ENCODE results near the gene SLCO3A1.

SLCO3A1 gene

GRCh38 chr15:91936182-91936775 lies 82.8 kb downstream of the SLCO3A1 start:
- H3K4me3 ChIP-seq (replicated peaks; ENCODE audit: low read depth, low read length) = no peak overlapping the region
- TF ChIP-seq CTCF (IDR thresholded peaks at IDR 0.05; ENCODE audit: low read depth, low read length, missing control alignments) = no peak
- no peak for DNase-seq (ENCODE audit: extremely low read depth, low read depth)

GRCh38 chr15:91936927-91937326 lies 83.4 kb downstream of the SLCO3A1 start:
- DNase-seq (ENCODE audit: extremely low read depth, low read depth) = no peak
- no peak overlapping the region for H3K4me3 ChIP-seq (replicated peaks; ENCODE audit: low read depth, low read length)
- TF ChIP-seq CTCF (IDR thresholded peaks at IDR 0.05; ENCODE audit: low read depth, low read length, missing control alignments) = no peak

- TF ChIP-seq CTCF (IDR thresholded peaks at IDR 0.05; ENCODE audit: low read depth, low read length, missing control alignments) = no peak
- DNase-seq (ENCODE audit: extremely low read depth, low read depth) = no peak
- H3K4me3 ChIP-seq (replicated peaks; ENCODE audit: low read depth, low read length) = no peak overlapping the region
Observed at GRCh38 chr15:91938136-91938535, 84.6 kb downstream of the SLCO3A1 start.

GRCh38 chr15:91939403-91939831 lies 85.9 kb downstream of the SLCO3A1 start:
- no peak overlapping the region for H3K4me3 ChIP-seq (replicated peaks; ENCODE audit: low read depth, low read length)
- DNase-seq (ENCODE audit: extremely low read depth, low read depth) = no peak
- no peak for TF ChIP-seq CTCF (IDR thresholded peaks at IDR 0.05; ENCODE audit: low read depth, low read length, missing control alignments)

- TF ChIP-seq CTCF (IDR thresholded peaks at IDR 0.05; ENCODE audit: low read depth, low read length, missing control alignments) = no peak
- H3K4me3 ChIP-seq (replicated peaks; ENCODE audit: low read depth, low read length) = no peak overlapping the region
- DNase-seq (ENCODE audit: extremely low read depth, low read depth) = no peak
Observed at GRCh38 chr15:91940496-91941381, 87.2 kb downstream of the SLCO3A1 start.

GRCh38 chr15:91941871-91942658 lies 88.6 kb downstream of the SLCO3A1 start:
- no peak for DNase-seq (ENCODE audit: extremely low read depth, low read depth)

More at GRCh38 chr15:91941871-91942658, 88.6 kb downstream of the SLCO3A1 start:
- TF ChIP-seq CTCF (IDR thresholded peaks at IDR 0.05; ENCODE audit: low read depth, low read length, missing control alignments) = no peak
- no peak overlapping the region for H3K4me3 ChIP-seq (replicated peaks; ENCODE audit: low read depth, low read length)
